Measurements from ENCODE around the gene NDRG4.

The NDRG4 gene

GRCh38 chr16:58499615-58500351, at the start of gene NDRG4:
Gene NDRG4, plus strand, starts transcription at chr16:58500143. Its CDS starts 106 bp downstream, at chr16:58500249.
- Histone ChIP-seq H3K79me2 (no peaks in the 10 kb centered on the region), H3K27me3 (ENCODE audit: control insufficient read depth, insufficient read depth, low read length) (no peaks in the 10 kb centered on the region), H3K4me2 (ENCODE audit: low read length) (peak within 1 kb of the TSS; percentile 55), H2AFZ (peak within 1 kb of the TSS; percentile 71), H3K9me3 (ENCODE audit: control insufficient read depth, low read length) (no peaks in the 10 kb centered on the region), H3K27ac (no peak within 1 kb of the TSS), H3K36me3 (ENCODE audit: control insufficient read depth, insufficient read depth, low read length) (no peaks in the 10 kb centered on the region), H3K4me1 (peaks cover 5% of the 10 kb centered on the region), H3K9ac (no peak within 1 kb of the TSS), H3K4me3 (ENCODE audit: low read depth, low read length) (peak within 1 kb of the TSS; percentile 3)
- no peak for TF ChIP-seq CTCF (IDR thresholded peaks at IDR 0.05)

- Histone ChIP-seq H3K9ac (no peak overlapping the region), H3K4me3 (ENCODE audit: low read depth, low read length) (no peak overlapping the region), H3K36me3 (ENCODE audit: control insufficient read depth, insufficient read depth, low read length) (no peaks in the 10 kb centered on the region), H3K9me3 (ENCODE audit: control insufficient read depth, low read length) (no peaks in the 10 kb centered on the region), H3K27ac (no peak overlapping the region), H3K4me2 (ENCODE audit: low read length) (no peak overlapping the region), H3K4me1 (peaks cover 8% of the 10 kb centered on the region), H2AFZ (no peak overlapping the region), H3K79me2 (no peaks in the 10 kb centered on the region), H3K27me3 (ENCODE audit: control insufficient read depth, insufficient read depth, low read length) (no peaks in the 10 kb centered on the region)
- no peak for TF ChIP-seq CTCF (IDR thresholded peaks at IDR 0.05)
Observed at GRCh38 chr16:58450590-58450989, 49.4 kb upstream of the NDRG4 start.

- Histone ChIP-seq H3K4me3 (ENCODE audit: low read depth, low read length) (no peak overlapping the region), H3K36me3 (ENCODE audit: control insufficient read depth, insufficient read depth, low read length) (no peaks in the 10 kb centered on the region), H3K27ac (no peak overlapping the region), H3K9ac (no peak overlapping the region), H3K27me3 (ENCODE audit: control insufficient read depth, insufficient read depth, low read length) (no peaks in the 10 kb centered on the region), H3K4me1 (peaks cover 8% of the 10 kb centered on the region), H2AFZ (no peak overlapping the region), H3K79me2 (no peaks in the 10 kb centered on the region), H3K4me2 (ENCODE audit: low read length) (no peak overlapping the region), H3K9me3 (ENCODE audit: control insufficient read depth, low read length) (no peaks in the 10 kb centered on the region)
- no peak for TF ChIP-seq CTCF (IDR thresholded peaks at IDR 0.05)
Observed at GRCh38 chr16:58451265-58451689, 48.7 kb upstream of the NDRG4 start.

GRCh38 chr16:58451945-58452401, 48.0 kb upstream of the NDRG4 start:
- TF ChIP-seq CTCF (IDR thresholded peaks at IDR 0.05): no peak
- no peak overlapping the region for H3K4me2 ChIP-seq (ENCODE audit: low read length)

GRCh38 chr16:58452640-58453039, 47.3 kb upstream of the NDRG4 start:
- no peak for TF ChIP-seq CTCF (IDR thresholded peaks at IDR 0.05)
- H3K27ac ChIP-seq: no peak overlapping the region
- H3K27me3 ChIP-seq (ENCODE audit: control insufficient read depth, insufficient read depth, low read length): no peaks in the 10 kb centered on the region
- no peak overlapping the region for H2AFZ ChIP-seq
- peaks cover 8% of the 10 kb centered on the region for H3K4me1 ChIP-seq
- no peak overlapping the region for H3K4me2 ChIP-seq (ENCODE audit: low read length)
- no peaks in the 10 kb centered on the region for H3K79me2 ChIP-seq
- H3K36me3 ChIP-seq (ENCODE audit: control insufficient read depth, insufficient read depth, low read length): no peaks in the 10 kb centered on the region
- no peak overlapping the region for H3K9ac ChIP-seq
- no peak overlapping the region for H3K4me3 ChIP-seq (ENCODE audit: low read depth, low read length)
- H3K9me3 ChIP-seq (ENCODE audit: control insufficient read depth, low read length): no peaks in the 10 kb centered on the region

More at GRCh38 chr16:58451945-58452401, 48.0 kb upstream of the NDRG4 start:
- Histone ChIP-seq H2AFZ (peak overlapping the region; percentile 16), H3K79me2 (no peaks in the 10 kb centered on the region), H3K27me3 (ENCODE audit: control insufficient read depth, insufficient read depth, low read length) (no peaks in the 10 kb centered on the region), H3K36me3 (ENCODE audit: control insufficient read depth, insufficient read depth, low read length) (no peaks in the 10 kb centered on the region), H3K4me1 (peaks cover 8% of the 10 kb centered on the region), H3K9ac (no peak overlapping the region), H3K4me3 (ENCODE audit: low read depth, low read length) (no peak overlapping the region), H3K27ac (no peak overlapping the region), H3K9me3 (ENCODE audit: control insufficient read depth, low read length) (no peaks in the 10 kb centered on the region)
